Activated T-cell treated with anti-CD3 and anti-CD28 coated beads, Interleukin-2, amount 50 U/mL, for 72 hours (primary cell): ENCODE measurements around the gene DUSP2. TPM values are rescaled to one million over a fixed set of nuclear protein-coding genes. Genes with fewer than 3 reads are reported as not detected.

Source experiments
- ATAC-seq, 2 donors: fragments of 150-1000 bp; cut with Tn5 transposase; replicated peaks in 1 of 2; 2 replicates each; pipeline ENCODE4 v1.10.0; 2021; ENCODE audit warnings: moderate library complexity in 2 of 2, mild to moderate bottlenecking in 1 of 2
- DNase-seq, 2 donors: peaks; one replicate each; pipeline ENCODE4 v3.0.0; 2021 to 2022; ENCODE audit warnings: mixed read lengths in 1 of 2
- H3K27ac Mint-ChIP-seq: one replicate; pipeline ENCODE4 v1.8.0; 2022; ENCODE audit warnings: mild to moderate bottlenecking, moderate library complexity, mixed read lengths
- H3K27me3 Mint-ChIP-seq: one replicate; pipeline ENCODE4 v1.8.0; 2022; ENCODE audit warnings: low read depth, mixed read lengths
- H3K36me3 Mint-ChIP-seq, 2 donors: one replicate each; pipeline ENCODE4 v1.8.0; 2022; ENCODE audit warnings: mixed read lengths in 2 of 2, mild to moderate bottlenecking in 1 of 2; ENCODE audit not compliant: insufficient read depth in 2 of 2
- H3K4me1 Mint-ChIP-seq: one replicate; pipeline ENCODE4 v1.8.0; 2022; ENCODE audit warnings: low read depth, mixed read lengths
- H3K4me3 Mint-ChIP-seq, 2 donors: one replicate each; pipeline ENCODE4 v1.8.0; 2022; ENCODE audit warnings: mild to moderate bottlenecking in 2 of 2, mixed read lengths in 2 of 2, moderate library complexity in 2 of 2
- H3K9me3 Mint-ChIP-seq, 2 donors: one replicate each; pipeline ENCODE4 v1.8.0; 2022; ENCODE audit warnings: mixed read lengths in 2 of 2
- total RNA-seq, 2 donors: library from RNA; stranded (reverse); gene quantifications; one replicate each; pipeline ENCODE4 v1.2.3, GENCODE V29; 2022

Gene DUSP2
- total RNA-seq, 2 donors from 2014 or later = 340 to 388 TPM

DNA sequence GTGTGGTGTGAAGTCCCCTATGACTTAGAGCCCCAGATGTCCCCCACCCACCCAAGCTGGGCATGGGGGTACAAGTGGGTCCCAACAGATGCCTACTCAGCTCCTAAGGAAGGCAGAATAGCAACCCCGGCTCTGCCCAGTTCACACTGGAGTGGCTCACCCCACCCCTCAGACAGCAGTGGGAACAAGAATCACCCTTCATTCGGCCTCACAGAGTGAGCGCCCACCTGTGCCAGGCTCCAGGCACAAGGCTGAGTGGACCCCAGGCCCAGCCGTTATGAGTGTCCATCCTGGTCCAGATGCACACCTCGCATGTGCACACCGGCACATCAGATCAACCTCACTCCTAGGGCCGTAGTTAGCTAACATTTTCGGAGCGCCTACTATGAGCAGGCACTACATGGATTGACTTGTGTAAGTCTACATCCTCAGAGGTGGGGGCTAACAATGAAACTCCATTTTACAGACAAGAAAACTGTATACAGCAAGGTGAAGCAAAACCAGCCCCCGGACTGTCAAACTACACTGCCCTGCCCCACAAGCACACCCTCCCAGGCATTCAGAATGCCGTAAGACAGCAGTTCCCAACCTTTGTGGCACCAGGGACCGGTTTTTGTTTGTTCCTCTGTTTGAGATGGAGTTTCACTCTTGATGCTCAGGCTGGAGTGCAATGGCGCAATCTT is 4.2 kb downstream of the DUSP2 start:
- no peak for ATAC-seq
- peak overlapping the region; percentile 33 for H3K27ac Mint-ChIP-seq
- no peaks in the 10 kb centered on the region for H3K27me3 Mint-ChIP-seq
- peaks cover 50% of the 10 kb centered on the region for H3K4me1 Mint-ChIP-seq
- peak overlapping the region; percentile 91 to 96 for H3K4me3 Mint-ChIP-seq
- no peaks in the 10 kb centered on the region for H3K9me3 Mint-ChIP-seq
- DNase-seq = no peak
- peaks cover 19 to 21% of the 10 kb centered on the region in 2 donors for H3K36me3 Mint-ChIP-seq

DNA sequence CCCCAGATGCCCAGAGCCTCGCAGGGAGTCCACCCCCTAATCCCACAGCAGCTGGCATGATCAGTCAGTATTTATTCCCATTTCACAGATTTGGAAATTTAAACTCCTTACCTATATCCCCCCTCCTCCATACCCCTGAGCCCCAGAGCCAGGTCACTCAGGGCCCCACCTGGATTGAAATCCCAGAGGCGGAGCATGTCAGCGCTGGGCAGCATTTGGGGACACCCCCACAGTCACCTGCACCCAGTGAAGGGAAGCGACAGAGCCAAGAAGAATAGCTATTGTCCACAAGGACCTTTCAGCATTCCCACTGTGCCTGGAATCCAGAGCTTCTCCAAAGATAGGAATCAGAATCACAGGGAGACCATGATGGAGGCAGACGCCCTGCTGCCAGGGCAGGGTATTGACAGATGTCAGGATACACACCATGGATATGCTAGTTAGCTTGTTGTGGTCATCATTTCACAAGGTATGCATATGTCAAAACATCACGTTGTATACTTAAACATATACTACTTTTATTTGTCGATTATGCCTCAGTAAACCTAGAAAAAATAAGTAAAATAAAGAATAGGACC is 6.0 kb downstream of the DUSP2 start:
- peak overlapping the region in 1 of 2 donors; percentile 44 for H3K4me3 Mint-ChIP-seq
- no peaks in the 10 kb centered on the region for H3K27me3 Mint-ChIP-seq
- DNase-seq (no peak), ATAC-seq (no peak)
- no peaks in the 10 kb centered on the region for H3K9me3 Mint-ChIP-seq
- H3K27ac Mint-ChIP-seq = peak overlapping the region; percentile 44
- H3K4me1 Mint-ChIP-seq = peaks cover 45% of the 10 kb centered on the region
- peaks cover 15 to 19% of the 10 kb centered on the region in 2 donors for H3K36me3 Mint-ChIP-seq

DNA sequence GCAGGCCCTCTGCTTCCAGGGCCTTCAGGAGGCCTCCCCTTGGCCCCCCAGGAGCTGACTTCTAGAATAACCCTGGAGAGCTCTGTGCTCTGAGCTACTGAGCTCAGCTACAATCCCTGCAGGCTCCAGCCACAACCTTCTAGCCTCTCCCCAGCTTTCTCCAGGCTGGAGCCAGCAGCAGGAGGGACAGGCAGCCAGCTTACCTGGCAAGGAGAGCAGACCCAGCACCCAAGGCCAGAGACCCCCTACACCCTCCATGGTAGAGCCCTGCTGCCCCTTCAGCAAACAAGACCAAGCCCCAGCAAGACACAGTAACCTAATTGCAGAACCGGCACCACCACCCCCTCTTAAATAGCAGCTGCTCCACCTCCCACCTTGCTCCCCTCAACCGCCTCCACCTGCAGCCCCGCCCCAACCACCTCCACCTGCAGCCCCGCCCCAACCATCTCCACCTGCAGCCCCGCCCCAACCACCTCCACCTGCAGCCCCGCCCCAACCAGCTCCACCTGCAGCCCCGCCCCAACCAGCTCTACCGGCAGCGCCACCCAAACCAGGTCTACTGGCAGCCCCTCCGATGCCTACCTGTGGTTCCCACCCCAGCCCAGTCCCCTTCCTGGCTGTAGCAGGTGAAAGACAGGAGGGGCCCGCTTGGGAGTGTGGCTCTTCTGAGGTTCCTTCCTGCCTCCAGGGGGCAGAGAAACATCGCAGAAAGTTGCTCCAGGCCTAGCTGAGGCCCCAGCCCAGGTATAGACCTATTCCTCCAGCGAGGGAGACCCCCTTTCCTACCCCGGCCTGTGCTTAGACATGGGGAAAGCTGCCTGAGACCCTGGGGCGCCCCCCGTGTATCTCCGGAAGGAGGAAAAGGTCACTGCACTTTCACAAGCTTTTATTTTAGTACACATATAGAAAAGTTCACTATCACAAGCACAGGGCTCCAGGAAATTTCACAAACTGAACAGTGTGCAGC is 6.8 kb downstream of the DUSP2 start, which contains the start of gene ASTL:
Gene ASTL, minus strand, starts transcription at position 324 of the 967 bp plus-strand sequence. Its CDS starts 66 bp downstream, at position 258.
- H3K9me3 Mint-ChIP-seq = no peaks in the 10 kb centered on the region
- peak within 1 kb of the TSS; percentile 81 for H3K27ac Mint-ChIP-seq
- H3K27me3 Mint-ChIP-seq = no peaks in the 10 kb centered on the region
- H3K4me1 Mint-ChIP-seq = peaks cover 45% of the 10 kb centered on the region
- peaks cover 8 to 11% of the 10 kb centered on the region in 2 donors for H3K36me3 Mint-ChIP-seq
- ATAC-seq (peak; percentile 27 to 34), DNase-seq (peak; percentile 63 to 69)
- peak within 1 kb of the TSS in 1 of 2 donors; percentile 44 for H3K4me3 Mint-ChIP-seq

DNA sequence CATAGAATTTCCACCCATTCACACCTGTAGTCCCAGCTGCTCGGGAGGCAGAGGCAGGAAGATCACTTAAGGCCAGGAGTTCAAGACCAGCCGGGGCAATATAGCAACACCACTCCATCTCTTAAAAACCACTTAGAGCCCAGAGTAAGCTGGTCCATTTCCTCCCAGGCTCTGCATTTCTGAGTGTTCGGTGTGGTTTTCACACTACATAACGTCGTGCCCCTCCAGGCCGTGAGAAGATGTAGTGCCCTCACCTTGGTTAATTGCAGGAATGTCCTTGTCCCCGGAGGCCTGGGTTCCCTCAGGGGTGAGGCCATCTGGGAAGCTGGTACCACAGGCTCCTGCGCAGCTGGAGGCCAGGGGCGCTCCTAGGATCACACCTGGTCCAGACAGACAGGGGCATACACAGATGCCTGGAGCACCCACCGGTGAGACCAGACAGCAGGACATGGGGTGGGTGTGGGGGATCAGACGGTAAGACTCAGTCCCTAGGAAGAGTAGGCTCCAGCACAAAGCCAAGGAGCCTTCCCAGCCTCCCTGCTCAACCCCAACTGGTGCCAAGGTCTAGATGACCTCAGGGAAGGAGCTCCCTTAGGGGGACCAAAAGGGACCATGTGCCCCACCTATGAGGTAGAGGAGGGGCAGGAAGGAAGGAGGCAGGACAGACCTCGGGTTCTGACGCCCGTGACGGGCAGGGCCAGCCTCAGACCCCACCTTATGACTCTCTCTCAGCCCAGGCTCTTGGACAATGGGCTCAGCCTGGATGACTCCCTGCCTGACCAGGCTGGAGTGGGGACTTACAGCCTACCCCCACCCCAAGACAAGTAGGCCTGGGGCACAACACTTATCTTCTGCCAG is 7.7 kb downstream of the DUSP2 start:
- ATAC-seq (peak in 1 of 2 donors; percentile 0), DNase-seq (no peak)
- Mint-ChIP-seq H3K27me3 (no peaks in the 10 kb centered on the region), H3K27ac (peak overlapping the region; percentile 81), H3K9me3 (no peaks in the 10 kb centered on the region), H3K36me3 (peaks cover 5 to 6% of the 10 kb centered on the region in 2 donors), H3K4me3 (no peak overlapping the region), H3K4me1 (peaks cover 46% of the 10 kb centered on the region)

DNA sequence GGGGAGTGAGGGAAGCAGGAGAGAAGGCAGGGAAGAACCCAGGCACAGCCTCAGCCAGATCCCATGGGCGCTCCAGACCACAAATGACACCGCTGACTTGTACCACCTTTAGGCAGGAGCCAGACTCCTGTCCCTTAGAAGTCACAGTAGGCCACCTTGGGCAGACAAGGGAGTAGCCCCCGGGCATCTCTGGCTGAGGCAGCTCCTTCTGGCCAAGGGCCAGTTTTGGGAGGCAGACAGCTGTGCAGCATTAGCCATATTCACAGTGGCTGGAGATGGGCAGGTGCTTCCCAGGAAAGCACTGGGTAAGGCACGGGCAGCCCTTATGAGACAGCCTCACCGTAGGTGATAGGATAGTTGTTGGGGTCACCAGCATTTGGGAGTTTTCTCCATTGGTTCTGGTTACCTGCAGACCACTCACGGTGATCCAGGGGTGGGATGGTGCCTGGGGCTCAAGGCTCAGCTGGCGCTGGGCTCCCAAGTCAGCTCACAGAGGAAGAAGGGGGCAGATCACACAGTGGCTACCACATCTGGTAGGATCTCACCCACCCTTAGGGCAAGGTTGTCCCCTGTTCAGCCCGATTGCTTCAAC is 9.0 kb downstream of the DUSP2 start:
- ATAC-seq = no peak
- Mint-ChIP-seq H3K27me3 (no peaks in the 10 kb centered on the region), H3K9me3 (no peaks in the 10 kb centered on the region), H3K4me1 (peaks cover 46% of the 10 kb centered on the region), H3K27ac (peak overlapping the region; percentile 33), H3K36me3 (peaks cover 0 to 2% of the 10 kb centered on the region in 2 donors), H3K4me3 (no peak overlapping the region)
- DNase-seq = no peak

DNA sequence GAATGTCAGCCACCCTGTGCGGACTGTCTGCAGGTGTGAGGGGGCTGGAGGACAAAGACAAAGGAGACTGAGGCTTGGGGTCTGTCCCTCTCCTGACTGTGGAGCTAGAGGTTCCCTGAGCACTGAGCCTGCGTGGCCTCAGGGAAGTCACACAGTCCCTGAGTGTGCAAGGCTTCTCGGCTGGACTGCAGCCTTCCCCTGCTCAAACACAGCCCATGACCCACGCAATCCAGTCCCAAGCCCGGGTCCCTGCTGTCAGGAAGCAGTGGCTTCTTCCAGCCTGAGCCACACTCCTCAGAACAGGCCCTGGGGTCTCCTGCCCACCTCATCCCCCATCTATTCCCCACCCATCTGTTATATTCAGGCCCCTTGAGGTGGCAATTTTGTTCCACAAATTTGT is 9.6 kb downstream of the DUSP2 start:
- no peak overlapping the region for H3K4me3 Mint-ChIP-seq
- ATAC-seq (no peak), DNase-seq (no peak)
- H3K4me1 Mint-ChIP-seq = peaks cover 48% of the 10 kb centered on the region
- H3K36me3 Mint-ChIP-seq = peaks cover 0 to 2% of the 10 kb centered on the region in 2 donors
- H3K27ac Mint-ChIP-seq = peak overlapping the region; percentile 46
- H3K9me3 Mint-ChIP-seq = no peaks in the 10 kb centered on the region
- H3K27me3 Mint-ChIP-seq = no peaks in the 10 kb centered on the region

DNA sequence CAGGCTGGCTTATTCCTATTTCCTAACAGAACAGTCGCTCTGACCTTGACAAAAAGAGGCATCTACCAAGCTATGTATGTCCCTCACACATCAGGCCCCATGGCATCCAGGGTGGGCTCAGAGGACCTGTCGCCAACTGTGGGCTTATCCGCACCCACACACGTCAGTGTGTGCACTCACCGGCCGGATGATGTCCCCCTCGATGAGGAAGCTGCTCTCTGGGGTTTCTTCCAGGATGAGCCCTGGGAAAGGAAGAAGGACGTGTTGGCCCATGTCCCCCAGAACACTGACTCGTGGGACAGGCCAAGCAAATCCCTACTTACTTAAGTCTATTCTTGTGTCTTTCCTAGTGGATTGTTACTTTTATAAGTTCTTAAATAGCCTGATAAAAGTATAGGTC is 10.1 kb downstream of the DUSP2 start:
- ATAC-seq (no peak), DNase-seq (no peak)
- no peaks in the 10 kb centered on the region for H3K9me3 Mint-ChIP-seq
- peaks cover 0 to under 1% of the 10 kb centered on the region in 2 donors for H3K36me3 Mint-ChIP-seq
- peak overlapping the region; percentile 49 for H3K27ac Mint-ChIP-seq
- peaks cover 48% of the 10 kb centered on the region for H3K4me1 Mint-ChIP-seq
- H3K27me3 Mint-ChIP-seq = no peaks in the 10 kb centered on the region
- H3K4me3 Mint-ChIP-seq = no peak overlapping the region

DNA sequence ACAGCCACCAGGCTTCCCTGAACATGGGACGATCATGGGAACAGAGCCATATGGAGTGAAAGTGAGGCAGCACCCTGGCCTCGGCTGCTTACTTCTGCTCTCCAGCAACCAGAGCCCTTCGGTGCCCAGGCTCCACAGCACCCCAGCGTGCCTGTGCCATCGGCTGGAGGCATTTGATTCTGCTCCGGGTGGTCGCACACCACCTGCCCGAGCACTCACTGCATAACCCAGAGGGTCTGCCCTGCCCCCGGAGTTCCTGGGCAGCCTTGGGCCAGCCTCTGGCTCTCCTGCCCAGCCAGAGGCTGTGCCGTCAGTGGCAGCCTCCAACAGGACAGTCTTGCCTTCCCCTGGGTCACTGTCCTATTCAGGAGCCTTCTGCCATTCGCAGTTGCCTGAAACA is 10.8 kb downstream of the DUSP2 start:
- Mint-ChIP-seq H3K4me3 (no peak overlapping the region), H3K4me1 (peaks cover 48% of the 10 kb centered on the region), H3K9me3 (no peaks in the 10 kb centered on the region), H3K27me3 (no peaks in the 10 kb centered on the region), H3K36me3 (no peaks in the 10 kb centered on the region), H3K27ac (no peak overlapping the region)
- ATAC-seq (no peak), DNase-seq (no peak)

DNA sequence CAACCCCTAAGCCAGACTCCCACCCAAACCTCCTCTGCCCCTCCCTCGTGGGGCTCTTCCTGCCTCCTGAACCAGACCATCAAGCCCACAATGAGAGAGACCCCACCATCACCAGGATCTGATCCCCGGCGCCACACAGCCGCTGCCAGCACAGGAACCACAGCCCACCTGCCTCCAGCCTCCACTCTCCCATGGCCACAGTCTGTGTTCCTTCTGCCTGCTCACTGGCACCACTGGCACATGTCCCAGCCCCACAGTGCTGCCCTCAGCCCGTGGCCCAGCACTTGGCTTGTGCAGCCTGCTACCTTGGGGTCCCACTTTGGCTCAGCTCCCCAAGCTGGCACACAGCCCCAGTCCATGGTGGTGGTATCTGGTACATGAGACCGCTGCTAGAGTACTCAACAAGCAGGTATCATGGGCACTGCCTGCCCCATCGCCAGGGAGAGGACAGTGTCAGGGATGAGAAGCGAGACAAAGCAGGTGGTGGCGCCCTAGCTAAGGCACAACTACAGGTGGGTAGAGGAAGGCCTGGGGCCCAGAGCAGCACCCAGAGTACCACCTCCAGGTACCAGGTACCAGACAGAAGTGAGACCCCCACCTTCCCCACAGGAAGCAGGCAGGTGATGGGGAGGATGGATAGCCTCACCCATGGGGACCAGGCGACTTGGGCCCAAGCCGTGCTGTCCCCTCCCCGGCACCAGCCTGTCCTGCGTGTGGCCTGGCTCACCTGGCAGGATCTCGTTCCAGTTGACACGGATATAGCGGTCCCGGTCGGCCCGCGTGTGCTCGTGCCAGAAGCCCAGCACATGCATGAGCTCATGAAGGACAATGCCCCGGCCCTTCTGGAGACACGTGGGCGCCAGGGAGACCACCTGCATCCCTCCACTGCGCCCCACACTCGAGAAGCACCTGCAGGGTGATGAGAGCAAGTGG is 13.2 kb downstream of the DUSP2 start:
- DNase-seq (no peak), ATAC-seq (peak; percentile 3 to 5)
- H3K4me1 Mint-ChIP-seq = peaks cover 36% of the 10 kb centered on the region
- no peaks in the 10 kb centered on the region for H3K36me3 Mint-ChIP-seq
- peak overlapping the region; percentile 75 for H3K4me3 Mint-ChIP-seq
- H3K9me3 Mint-ChIP-seq = no peaks in the 10 kb centered on the region
- peak overlapping the region; percentile 83 for H3K27ac Mint-ChIP-seq
- no peaks in the 10 kb centered on the region for H3K27me3 Mint-ChIP-seq

DNA sequence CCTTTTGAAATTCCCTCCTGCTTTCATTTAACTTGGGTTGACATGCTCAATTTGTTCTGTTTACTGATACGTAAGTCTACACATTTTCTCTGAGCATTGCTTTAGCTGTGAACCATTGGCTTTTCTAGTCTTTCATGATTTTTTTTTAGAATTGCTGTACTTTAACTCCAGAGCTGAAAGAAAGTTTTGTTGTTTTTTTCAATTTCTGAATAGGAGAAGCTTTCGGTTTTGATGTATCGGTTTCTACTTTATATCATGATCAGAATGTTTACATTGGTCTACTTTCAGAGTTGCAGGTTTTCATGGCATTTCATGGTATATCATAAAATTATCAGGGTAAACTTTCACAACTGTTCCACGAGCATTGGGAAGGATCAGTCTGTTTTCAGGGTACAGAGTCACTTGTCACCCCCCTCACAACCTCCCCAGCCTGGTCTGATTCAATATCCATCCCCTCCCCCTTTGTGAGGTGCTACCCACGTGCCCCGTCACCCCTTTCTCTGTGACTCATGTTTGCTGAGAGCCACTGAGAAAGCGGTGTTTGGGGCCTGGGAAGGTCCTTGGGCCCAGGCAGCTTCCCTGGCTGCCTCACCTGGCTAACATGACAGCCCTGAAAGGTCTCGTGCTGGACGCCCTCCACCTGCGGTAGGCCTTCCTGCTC is 14.0 kb downstream of the DUSP2 start:
- Mint-ChIP-seq H3K27ac (peak overlapping the region; percentile 83), H3K9me3 (no peaks in the 10 kb centered on the region), H3K36me3 (no peaks in the 10 kb centered on the region), H3K4me3 (peak overlapping the region; percentile 75), H3K4me1 (peaks cover 36% of the 10 kb centered on the region), H3K27me3 (no peaks in the 10 kb centered on the region)
- peak; percentile 71 to 73 for ATAC-seq
- peak; percentile 67 to 72 for DNase-seq

DNA sequence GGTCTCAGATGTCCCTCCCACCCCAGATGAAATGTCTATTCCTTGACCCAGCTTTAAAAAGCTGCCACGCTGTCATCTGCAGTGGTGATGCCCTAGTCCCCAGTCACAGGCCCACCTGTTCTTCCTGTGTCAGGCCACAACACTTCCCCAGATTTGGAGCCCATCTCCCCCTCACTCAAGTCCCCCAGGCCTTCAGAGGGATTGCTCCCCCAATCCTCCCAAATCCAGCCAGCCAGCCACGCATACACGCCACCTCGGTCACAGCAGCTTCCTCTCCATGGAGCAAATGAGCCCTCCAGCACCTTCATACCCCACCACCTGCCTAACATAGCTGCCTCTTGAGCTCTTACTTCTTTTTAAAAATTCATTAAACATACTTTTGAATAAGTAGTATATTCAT is 14.8 kb downstream of the DUSP2 start:
- H3K4me1 Mint-ChIP-seq = peaks cover 36% of the 10 kb centered on the region
- ATAC-seq (no peak), DNase-seq (no peak)
- no peaks in the 10 kb centered on the region for H3K36me3 Mint-ChIP-seq
- peak overlapping the region in 1 of 2 donors; percentile 8 for H3K4me3 Mint-ChIP-seq
- no peak overlapping the region for H3K27ac Mint-ChIP-seq
- H3K9me3 Mint-ChIP-seq = no peaks in the 10 kb centered on the region
- no peaks in the 10 kb centered on the region for H3K27me3 Mint-ChIP-seq
